GM12872 (cell line): ENCODE results near the gene KLRG1.

ENCODE experiments used
- CTCF ChIP-seq: IDR thresholded peaks from 3 replicates; pipeline ENCODE4 v1.5.1; 2011; ENCODE audit warnings: low read depth, mild to moderate bottlenecking, low read length, moderate library complexity; ENCODE audit not compliant: insufficient read depth

KLRG1 gene

GRCh38 chr12:9041321-9041720 is 52.0 kb downstream of the KLRG1 start:
- TF ChIP-seq CTCF = no peak

GRCh38 chr12:9043766-9044165 is 54.4 kb downstream of the KLRG1 start:
- no peak for TF ChIP-seq CTCF

GRCh38 chr12:9047105-9047504 is 57.8 kb downstream of the KLRG1 start:
- TF ChIP-seq CTCF = no peak

DNA sequence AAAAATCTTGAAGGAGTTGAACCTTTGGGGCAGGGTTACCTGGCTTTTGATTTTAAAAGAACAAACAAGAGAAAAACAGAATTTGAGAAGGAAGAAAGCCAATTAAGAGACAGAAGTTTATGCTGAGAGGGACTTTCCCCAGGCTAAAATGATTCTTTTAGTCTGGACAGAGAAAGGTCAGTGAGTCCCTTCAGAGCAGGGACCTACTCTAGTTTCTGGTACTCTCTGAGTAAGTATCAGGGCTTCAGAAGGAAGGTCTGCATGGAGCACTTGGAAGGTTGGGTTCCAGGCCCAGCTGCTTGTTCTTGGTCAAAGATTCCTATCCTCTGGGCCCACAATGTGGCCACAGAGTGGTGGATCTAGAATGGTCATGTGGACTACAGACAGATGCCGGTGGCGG is 59.6 kb downstream of the KLRG1 start:
- no peak for TF ChIP-seq CTCF

DNA sequence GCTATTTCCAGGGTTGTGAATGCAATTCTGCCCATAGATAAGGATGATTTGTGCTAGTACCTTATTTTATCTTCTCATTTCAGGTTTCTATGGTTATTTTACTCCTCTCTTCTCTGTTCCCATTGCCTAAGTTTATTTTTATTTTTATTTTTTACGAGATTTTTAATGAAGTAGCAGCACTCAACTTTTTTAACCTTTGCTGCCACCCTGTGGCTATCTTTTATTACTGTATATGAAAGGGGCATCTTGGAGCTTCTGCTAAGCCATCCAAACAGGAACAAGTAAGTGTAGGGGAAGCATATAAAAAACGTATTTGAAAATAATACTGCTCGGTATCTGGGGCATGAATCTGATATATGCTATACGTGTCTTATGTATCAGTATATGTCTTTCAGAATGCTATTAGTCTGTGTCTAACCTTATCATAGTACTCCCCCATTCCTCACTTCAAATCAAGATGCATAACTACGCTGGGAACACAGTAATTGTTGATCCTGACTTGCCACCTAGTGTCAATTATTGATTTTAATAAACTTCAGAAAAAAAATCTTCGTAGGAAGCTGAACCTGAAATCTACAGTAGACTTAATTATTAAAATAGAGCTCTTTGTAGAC is 60.3 kb downstream of the KLRG1 start:
- TF ChIP-seq CTCF = peak; percentile 39; the same call in 2 of the 3 replicates

DNA sequence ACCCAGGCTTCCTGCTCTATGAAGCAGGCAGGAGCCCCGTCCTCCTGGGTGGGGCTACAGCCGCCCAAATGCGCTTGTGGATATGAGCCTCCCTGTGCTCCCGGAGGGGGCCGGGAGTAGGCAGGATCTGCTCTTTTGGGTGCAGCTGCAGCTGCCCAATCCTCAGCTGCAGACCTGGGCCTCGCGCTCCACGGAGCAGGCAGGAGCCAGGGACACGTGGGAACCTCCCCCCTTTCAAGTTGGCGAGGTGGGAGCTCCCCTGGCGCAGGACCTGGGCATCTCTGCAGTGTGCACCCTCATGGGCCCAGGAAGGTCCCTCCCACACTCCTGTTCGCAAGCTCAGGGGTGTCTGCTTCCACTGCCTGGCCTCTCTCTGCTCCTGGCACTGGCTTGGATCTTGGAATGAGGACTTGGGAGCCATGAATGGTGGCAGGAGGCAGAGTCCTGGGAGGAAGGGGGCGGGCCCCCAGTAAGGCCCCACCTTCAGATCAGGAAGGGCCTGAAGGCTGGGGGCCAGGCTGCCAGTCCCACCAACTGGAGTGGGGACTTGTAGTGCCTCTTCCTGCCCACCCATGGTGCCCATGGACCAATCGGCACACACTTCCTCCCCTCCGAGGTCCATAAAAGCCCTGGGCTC is 61.3 kb downstream of the KLRG1 start:
- no peak for TF ChIP-seq CTCF

DNA sequence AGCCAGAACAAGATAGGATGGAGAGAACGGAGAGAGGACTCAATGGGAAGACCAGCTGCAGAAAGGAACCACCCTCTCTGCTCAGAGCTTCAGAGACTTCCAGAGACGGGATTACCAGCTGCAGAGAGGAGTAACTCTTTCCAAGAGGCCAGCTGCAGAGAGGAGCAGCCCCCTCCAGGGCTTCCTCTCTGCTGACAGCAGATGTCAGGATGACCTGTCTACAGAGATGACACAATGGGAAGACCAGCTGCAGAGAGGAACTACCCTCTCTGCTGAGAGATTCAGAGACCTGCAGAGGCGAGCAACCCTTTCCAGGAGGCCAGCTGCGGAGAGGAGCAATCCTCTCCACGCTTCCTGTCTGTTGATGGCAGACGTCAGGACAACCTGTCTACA is 61.8 kb downstream of the KLRG1 start:
- no peak for TF ChIP-seq CTCF

- TF ChIP-seq CTCF = no peak
Measured at GRCh38 chr12:9052610-9053009, 63.3 kb downstream of the KLRG1 start.
